Measurements from ENCODE around the gene CACNG1. TPM values are rescaled to one million over a fixed set of nuclear protein-coding genes. Genes with fewer than 3 reads are reported as not detected.

The CACNG1 gene
- total and polyA plus RNA-seq, 4 donors: not detected

GRCh38 chr17:67079491-67079890 lies 35.1 kb downstream of the CACNG1 start:
- H3K27me3 ChIP-seq (ENCODE audit: control insufficient read depth in 4 of 4, insufficient read depth in 4 of 4, low read length in 3 of 4): no peaks in the 10 kb centered on the region
- H3K9ac ChIP-seq (ENCODE audit: low read depth in 1 of 2, low read length in 2 of 2): no peak overlapping the region
- H3K36me3 ChIP-seq (ENCODE audit: control insufficient read depth in 4 of 4, insufficient read depth in 3 of 4, low read depth in 1 of 4, low read length in 3 of 4): peaks cover 2 to 7% (median 5%) of the 10 kb centered on the region in 4 donors
- H3K9me3 ChIP-seq (ENCODE audit: control insufficient read depth in 4 of 4, low read length in 3 of 4): no peaks in the 10 kb centered on the region
- H3K4me1 ChIP-seq (ENCODE audit: control insufficient read depth in 4 of 4, insufficient read depth in 4 of 4, low read length in 3 of 4): peaks cover 2 to 37% (median 25%) of the 10 kb centered on the region in 4 donors
- 78% methylated on average over 2 of the region's 2 CpGs for WGBS
- TF ChIP-seq SP1 (IDR thresholded peaks at IDR 0.05) (peak; percentile 6), FOXA2 (IDR thresholded peaks at IDR 0.05) (peak; percentile 24), YY1 (IDR thresholded peaks at IDR 0.05) (peak; percentile 59), EGR1 (IDR thresholded peaks at IDR 0.05; ENCODE audit: low read depth in 2 of 2) (no peak)
- H3K4me3 ChIP-seq (ENCODE audit: low read depth in 1 of 3, low read length in 3 of 3): no peak overlapping the region
- no peak overlapping the region for H3K27ac ChIP-seq (ENCODE audit: low read depth in 1 of 2, low read length in 2 of 2)
- no peak for DNase-seq (ENCODE audit: low spot score)

DNA sequence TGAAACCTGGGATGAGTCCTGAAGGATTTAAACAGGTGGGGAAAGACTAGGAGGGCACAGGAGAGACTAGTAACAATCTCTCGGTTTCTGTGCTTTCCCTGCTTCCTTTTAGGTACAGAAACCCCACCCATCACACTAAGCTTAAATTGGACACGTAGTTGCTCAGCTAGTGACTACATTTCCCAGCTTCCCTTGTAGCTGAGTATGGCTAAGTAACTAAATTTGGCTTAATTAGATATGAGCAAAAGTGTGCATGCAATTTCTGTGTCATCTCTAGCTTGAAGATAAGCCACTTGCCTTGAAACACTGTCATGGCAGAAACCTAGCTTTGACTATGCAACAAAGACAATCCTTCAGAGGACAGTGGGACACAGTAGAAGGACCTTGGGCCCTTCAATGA lies 36.5 kb downstream of the CACNG1 start:
- Histone ChIP-seq H3K27ac (ENCODE audit: low read depth in 1 of 2, low read length in 2 of 2) (no peak overlapping the region), H3K9me3 (ENCODE audit: control insufficient read depth in 4 of 4, low read length in 3 of 4) (no peaks in the 10 kb centered on the region), H3K27me3 (ENCODE audit: control insufficient read depth in 4 of 4, insufficient read depth in 4 of 4, low read length in 3 of 4) (no peaks in the 10 kb centered on the region), H3K4me3 (ENCODE audit: low read depth in 1 of 3, low read length in 3 of 3) (no peak overlapping the region), H3K36me3 (ENCODE audit: control insufficient read depth in 4 of 4, insufficient read depth in 3 of 4, low read depth in 1 of 4, low read length in 3 of 4) (peaks cover 5 to 12% (median 8%) of the 10 kb centered on the region in 4 donors), H3K9ac (ENCODE audit: low read depth in 1 of 2, low read length in 2 of 2) (no peak overlapping the region), H3K4me1 (ENCODE audit: control insufficient read depth in 4 of 4, insufficient read depth in 4 of 4, low read length in 3 of 4) (peaks cover 2 to 32% (median 20%) of the 10 kb centered on the region in 4 donors)
- DNase-seq (ENCODE audit: low spot score): no peak
- TF ChIP-seq ZBTB33 (IDR thresholded peaks at IDR 0.05) (no peak), FOXA2 (IDR thresholded peaks at IDR 0.05) (no peak), FOXA1 (IDR thresholded peaks at IDR 0.05) (no peak)
- 91% methylated on average over 2 of the region's 2 CpGs for WGBS

DNA sequence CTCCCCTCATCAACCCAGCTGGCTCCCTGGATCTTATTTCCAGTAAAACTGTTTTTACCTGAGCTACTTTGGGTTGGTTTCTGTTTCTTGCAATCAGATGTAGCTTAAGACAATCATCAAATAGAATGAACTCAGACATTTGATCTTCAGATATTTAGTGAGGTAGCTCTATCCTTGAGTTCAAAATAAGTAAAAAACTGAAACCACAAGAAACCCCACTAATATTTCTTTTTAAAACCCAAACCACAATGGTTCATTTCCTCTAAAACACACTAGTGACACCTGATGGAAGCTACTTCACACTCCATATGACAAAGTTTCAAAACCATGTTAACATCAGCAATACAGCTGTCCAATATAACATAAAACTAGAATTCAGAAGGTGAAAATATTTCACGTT lies 37.8 kb downstream of the CACNG1 start:
- Histone ChIP-seq H3K4me3 (ENCODE audit: low read depth in 1 of 3, low read length in 3 of 3) (no peak overlapping the region), H3K36me3 (ENCODE audit: control insufficient read depth in 4 of 4, insufficient read depth in 3 of 4, low read depth in 1 of 4, low read length in 3 of 4) (peaks cover 10 to 24% (median 14%) of the 10 kb centered on the region in 4 donors), H3K9me3 (ENCODE audit: control insufficient read depth in 4 of 4, low read length in 3 of 4) (no peaks in the 10 kb centered on the region), H3K27me3 (ENCODE audit: control insufficient read depth in 4 of 4, insufficient read depth in 4 of 4, low read length in 3 of 4) (no peaks in the 10 kb centered on the region), H3K9ac (ENCODE audit: low read depth in 1 of 2, low read length in 2 of 2) (no peak overlapping the region), H3K4me1 (ENCODE audit: control insufficient read depth in 4 of 4, insufficient read depth in 4 of 4, low read length in 3 of 4) (peaks cover 0 to 20% (median 15%) of the 10 kb centered on the region in 4 donors), H3K27ac (ENCODE audit: low read depth in 1 of 2, low read length in 2 of 2) (no peak overlapping the region)
- no peak for DNase-seq (ENCODE audit: low spot score)
- WGBS: 60% methylated on average over 1 of the region's 1 CpG
- no peak for TF ChIP-seq CTCF (IDR thresholded peaks at IDR 0.05; ENCODE audit: low read depth, low read length, missing input control)
- TF ChIP-seq RAD21 (IDR thresholded peaks at IDR 0.05): peak in 1 of 2 donors; percentile 37

DNA sequence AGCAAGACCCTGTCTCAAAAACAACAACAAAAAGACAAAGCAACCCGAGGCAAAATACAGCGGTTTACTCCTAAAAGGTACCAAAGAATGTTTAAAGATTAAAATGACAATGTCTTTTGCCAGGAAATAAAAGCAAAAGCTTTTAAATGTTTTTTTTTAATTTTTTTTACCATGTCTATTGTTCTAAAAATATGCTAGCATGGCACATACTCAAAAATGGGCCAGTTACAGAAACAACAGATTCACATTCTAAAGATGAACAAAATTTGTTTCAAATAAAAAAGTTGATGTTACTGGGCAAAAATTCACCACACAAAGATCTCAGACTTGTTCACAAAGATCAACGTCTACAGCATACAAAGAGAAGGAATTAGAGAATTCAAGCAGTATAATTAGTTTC lies 41.1 kb downstream of the CACNG1 start:
- H3K9me3 ChIP-seq (ENCODE audit: control insufficient read depth in 4 of 4, low read length in 3 of 4): peaks cover 0 to 3% (median 0%) of the 10 kb centered on the region in 4 donors
- no peaks in the 10 kb centered on the region for H3K27me3 ChIP-seq (ENCODE audit: control insufficient read depth in 4 of 4, insufficient read depth in 4 of 4, low read length in 3 of 4)
- WGBS: 91% methylated on average over 3 of the region's 3 CpGs
- no peak overlapping the region for H3K27ac ChIP-seq (ENCODE audit: low read depth in 1 of 2, low read length in 2 of 2)
- peaks cover 0 to 4% (median 0%) of the 10 kb centered on the region in 4 donors for H3K4me1 ChIP-seq (ENCODE audit: control insufficient read depth in 4 of 4, insufficient read depth in 4 of 4, low read length in 3 of 4)
- no peak for DNase-seq (ENCODE audit: low spot score)
- H3K9ac ChIP-seq (ENCODE audit: low read depth in 1 of 2, low read length in 2 of 2): no peak overlapping the region
- peaks cover 8 to 30% (median 18%) of the 10 kb centered on the region in 4 donors for H3K36me3 ChIP-seq (ENCODE audit: control insufficient read depth in 4 of 4, insufficient read depth in 3 of 4, low read depth in 1 of 4, low read length in 3 of 4)
- no peak overlapping the region for H3K4me3 ChIP-seq (ENCODE audit: low read depth in 1 of 3, low read length in 3 of 3)
- no peak for TF ChIP-seq SP1 (IDR thresholded peaks at IDR 0.05)
- TF ChIP-seq RAD21 (IDR thresholded peaks at IDR 0.05): no peak
- TF ChIP-seq, protein P1, sequence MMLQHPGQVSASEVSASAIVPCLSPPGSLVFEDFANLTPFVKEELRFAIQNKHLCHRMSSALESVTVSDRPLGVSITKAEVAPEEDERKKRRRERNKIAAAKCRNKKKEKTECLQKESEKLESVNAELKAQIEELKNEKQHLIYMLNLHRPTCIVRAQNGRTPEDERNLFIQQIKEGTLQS (IDR thresholded peaks at IDR 0.05): no peak
- TF ChIP-seq REST (IDR thresholded peaks at IDR 0.05): no peak
- no peak for TF ChIP-seq HNF4A (conservative IDR thresholded peaks at IDR 0.05)
- no peak for TF ChIP-seq FOXA1 (IDR thresholded peaks at IDR 0.05)
- no peak for TF ChIP-seq HNF4G (IDR thresholded peaks at IDR 0.05)
- TF ChIP-seq ZBTB33 (IDR thresholded peaks at IDR 0.05): no peak
- TF ChIP-seq EGR1 (IDR thresholded peaks at IDR 0.05; ENCODE audit: low read depth in 2 of 2): no peak
- no peak for TF ChIP-seq GABPA (IDR thresholded peaks at IDR 0.05 in 1 of 2, conservative IDR thresholded peaks at IDR 0.05 in 1 of 2)
- TF ChIP-seq YY1 (IDR thresholded peaks at IDR 0.05): no peak

All from liver (tissue), 9 donors.